ENCODE measurements around the gene COTL1. TPM values are rescaled to one million over a fixed set of nuclear protein-coding genes. Genes with fewer than 3 reads are reported as not detected.

Gene COTL1
- total RNA-seq, 2 donors from 2014 or later = 79.1 to 138 TPM

DNA sequence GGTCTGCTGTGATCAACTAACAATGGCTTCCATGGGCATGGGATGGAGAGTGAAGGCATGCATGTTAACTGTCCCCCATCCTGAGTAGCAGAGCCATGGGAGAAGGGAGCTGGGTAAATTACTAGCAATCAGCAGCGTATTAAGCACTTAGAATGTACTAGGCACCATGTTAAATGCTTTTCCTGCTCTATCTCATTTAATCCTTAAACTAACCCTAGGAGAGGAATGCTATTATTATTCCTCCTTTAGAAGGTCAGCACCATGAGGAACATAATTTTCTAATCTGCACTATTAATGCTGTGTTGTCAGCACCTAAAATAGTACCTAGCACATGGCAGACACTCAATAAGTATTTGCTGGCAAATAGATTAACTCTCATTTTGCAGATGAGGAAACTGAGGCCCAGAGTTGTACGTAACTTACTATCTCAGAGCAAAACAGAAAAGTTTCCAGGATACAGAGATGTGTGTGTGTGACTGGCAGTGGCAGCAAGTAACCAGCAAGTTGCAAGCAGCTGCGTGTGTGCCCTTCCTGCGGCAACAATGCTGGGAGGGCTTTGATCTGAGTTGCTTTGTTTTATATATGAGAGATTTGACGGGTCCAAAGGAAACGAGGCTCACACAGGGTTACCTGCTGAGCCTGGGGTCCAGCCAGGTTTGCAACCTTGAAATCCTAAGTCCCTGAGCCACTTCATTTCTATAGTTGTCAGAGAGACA is 23.9 kb upstream of the COTL1 start:
- H3K27me3 ChIP-seq = no peaks in the 10 kb centered on the region
- TF ChIP-seq, protein P1, sequence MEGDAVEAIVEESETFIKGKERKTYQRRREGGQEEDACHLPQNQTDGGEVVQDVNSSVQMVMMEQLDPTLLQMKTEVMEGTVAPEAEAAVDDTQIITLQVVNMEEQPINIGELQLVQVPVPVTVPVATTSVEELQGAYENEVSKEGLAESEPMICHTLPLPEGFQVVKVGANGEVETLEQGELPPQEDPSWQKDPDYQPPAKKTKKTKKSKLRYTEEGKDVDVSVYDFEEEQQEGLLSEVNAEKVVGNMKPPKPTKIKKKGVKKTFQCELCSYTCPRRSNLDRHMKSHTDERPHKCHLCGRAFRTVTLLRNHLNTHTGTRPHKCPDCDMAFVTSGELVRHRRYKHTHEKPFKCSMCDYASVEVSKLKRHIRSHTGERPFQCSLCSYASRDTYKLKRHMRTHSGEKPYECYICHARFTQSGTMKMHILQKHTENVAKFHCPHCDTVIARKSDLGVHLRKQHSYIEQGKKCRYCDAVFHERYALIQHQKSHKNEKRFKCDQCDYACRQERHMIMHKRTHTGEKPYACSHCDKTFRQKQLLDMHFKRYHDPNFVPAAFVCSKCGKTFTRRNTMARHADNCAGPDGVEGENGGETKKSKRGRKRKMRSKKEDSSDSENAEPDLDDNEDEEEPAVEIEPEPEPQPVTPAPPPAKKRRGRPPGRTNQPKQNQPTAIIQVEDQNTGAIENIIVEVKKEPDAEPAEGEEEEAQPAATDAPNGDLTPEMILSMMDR (IDR thresholded peaks at IDR 0.05) = no peak
- intact Hi-C loops (cut with DNase I) = no loop called here
- H3K4me3 ChIP-seq = no peak overlapping the region
- H3K36me3 ChIP-seq = no peaks in the 10 kb centered on the region
- no peak overlapping the region for H3K27ac ChIP-seq
- H3K9ac ChIP-seq (ENCODE audit: low read depth in 2 of 2, low read length in 2 of 2) = peak overlapping the region; percentile 3 to 39
- H3K9me3 ChIP-seq = no peaks in the 10 kb centered on the region
- no peak for DNase-seq
- H3K4me1 ChIP-seq = no peaks in the 10 kb centered on the region

DNA sequence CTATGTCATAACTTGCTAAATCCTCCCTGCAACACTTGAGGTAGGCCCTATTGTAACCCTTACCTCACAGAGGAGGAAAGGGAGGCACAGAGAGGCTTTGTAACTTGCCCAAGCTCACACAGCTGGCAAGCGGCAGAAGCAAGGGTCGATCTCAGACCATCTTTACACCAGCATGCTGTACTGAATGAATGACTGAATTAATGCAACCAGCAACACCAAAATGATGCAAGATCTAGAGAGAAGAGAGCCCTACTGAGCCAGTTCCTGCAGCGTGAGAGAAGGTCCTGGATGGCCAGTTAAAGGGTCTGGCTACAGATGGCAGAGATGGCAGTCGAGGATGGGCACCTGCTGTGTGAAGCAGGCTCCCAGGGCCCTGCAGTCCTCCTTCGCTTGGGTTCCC is 22.3 kb upstream of the COTL1 start:
- H3K4me1 ChIP-seq = no peaks in the 10 kb centered on the region
- no peak overlapping the region for H3K9ac ChIP-seq (ENCODE audit: low read depth in 2 of 2, low read length in 2 of 2)
- no peaks in the 10 kb centered on the region for H3K27me3 ChIP-seq
- no peak overlapping the region for H3K4me3 ChIP-seq
- no peak overlapping the region for H3K27ac ChIP-seq
- intact Hi-C loops (cut with DNase I) = no loop called here
- TF ChIP-seq, protein P1 (IDR thresholded peaks at IDR 0.05) = no peak
- no peaks in the 10 kb centered on the region for H3K9me3 ChIP-seq
- no peak for DNase-seq
- H3K36me3 ChIP-seq = no peaks in the 10 kb centered on the region

DNA sequence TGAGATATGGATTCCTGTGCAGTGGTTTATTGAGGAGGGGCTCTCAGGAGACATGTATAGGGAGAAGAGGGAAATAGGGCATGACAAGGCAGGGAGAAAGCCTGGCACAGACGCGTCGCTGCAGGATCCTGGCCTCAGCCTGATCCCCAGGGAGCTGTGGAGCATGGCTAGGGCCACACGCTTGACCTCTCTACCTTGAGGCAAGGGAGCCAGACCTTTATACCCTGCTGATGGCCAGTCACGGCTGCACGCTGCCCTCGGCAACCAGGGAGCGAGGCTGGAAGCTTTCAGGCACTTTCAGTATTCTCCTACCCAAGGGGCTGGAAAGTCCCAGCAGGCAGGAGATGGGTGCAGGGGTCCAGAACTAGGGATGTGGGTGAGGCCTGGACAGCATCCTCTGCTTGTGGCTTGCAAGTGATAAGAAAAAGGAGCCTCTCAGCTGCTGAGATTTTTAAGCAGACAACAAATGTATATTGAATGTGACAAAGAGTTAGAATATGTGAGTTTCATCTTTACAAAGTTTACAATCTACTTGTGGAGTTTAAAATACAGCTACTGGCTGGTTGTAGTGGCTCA is 20.4 kb upstream of the COTL1 start:
- TF ChIP-seq, protein P1 (IDR thresholded peaks at IDR 0.05) = no peak
- Histone ChIP-seq H3K36me3 (no peaks in the 10 kb centered on the region), H3K4me1 (no peaks in the 10 kb centered on the region), H3K9me3 (no peaks in the 10 kb centered on the region), H3K4me3 (no peak overlapping the region), H3K27me3 (no peaks in the 10 kb centered on the region), H3K27ac (no peak overlapping the region), H3K9ac (ENCODE audit: low read depth in 2 of 2, low read length in 2 of 2) (no peak overlapping the region)
- intact Hi-C loops (cut with DNase I) = no loop called here
- DNase-seq = no peak

DNA sequence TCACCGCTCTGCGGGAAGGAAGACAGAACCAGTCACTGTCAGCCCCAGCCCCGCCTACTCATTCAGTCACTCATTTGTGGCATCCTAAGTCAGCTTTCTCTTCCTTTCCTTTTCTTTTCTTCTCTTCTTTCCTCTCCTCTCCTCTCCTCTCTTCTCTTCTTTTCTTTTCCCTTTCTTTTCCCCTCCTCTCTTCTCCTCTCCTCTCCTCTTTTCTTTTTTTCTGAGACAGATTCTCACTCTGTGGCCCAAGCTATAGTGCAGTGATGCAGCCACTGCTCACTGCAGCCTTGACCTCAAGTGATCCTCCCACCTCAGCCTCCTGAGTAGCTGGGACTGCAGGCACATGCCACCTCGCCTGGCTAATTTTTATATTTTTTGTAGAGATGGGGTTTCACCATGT is 19.8 kb upstream of the COTL1 start:
- Histone ChIP-seq H3K27me3 (no peaks in the 10 kb centered on the region), H3K9me3 (no peaks in the 10 kb centered on the region), H3K27ac (no peak overlapping the region), H3K4me1 (no peaks in the 10 kb centered on the region), H3K36me3 (no peaks in the 10 kb centered on the region), H3K9ac (ENCODE audit: low read depth in 2 of 2, low read length in 2 of 2) (peak overlapping the region in 1 of 2 donors; percentile 12), H3K4me3 (no peak overlapping the region)
- no peak for DNase-seq
- intact Hi-C loops (cut with DNase I) = no loop called here
- TF ChIP-seq, protein P1 (IDR thresholded peaks at IDR 0.05) = no peak

DNA sequence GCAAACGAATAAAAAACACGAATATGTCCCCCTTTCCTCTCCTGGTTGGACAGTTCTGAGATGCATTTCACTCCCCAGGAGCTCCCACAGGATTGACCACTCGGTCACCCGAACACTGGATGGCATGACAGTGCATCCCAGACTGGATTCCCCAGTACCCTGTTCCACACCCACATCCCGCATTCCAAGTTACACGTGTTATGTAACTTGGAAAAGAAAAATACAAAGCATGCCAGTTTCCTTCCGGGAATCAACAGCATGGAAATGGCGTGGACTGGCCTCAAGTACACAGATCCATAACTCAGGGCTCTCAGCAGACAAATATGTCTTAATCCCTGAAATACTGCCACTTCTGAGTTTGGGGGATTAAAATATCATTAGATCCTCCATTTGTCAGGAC is 17.8 kb upstream of the COTL1 start:
- TF ChIP-seq, protein P1 (IDR thresholded peaks at IDR 0.05) = no peak
- Histone ChIP-seq H3K36me3 (no peaks in the 10 kb centered on the region), H3K27ac (no peak overlapping the region), H3K9ac (ENCODE audit: low read depth in 2 of 2, low read length in 2 of 2) (no peak overlapping the region), H3K9me3 (no peaks in the 10 kb centered on the region), H3K4me1 (no peaks in the 10 kb centered on the region), H3K27me3 (no peaks in the 10 kb centered on the region), H3K4me3 (no peak overlapping the region)
- DNase-seq = no peak
- intact Hi-C loops (cut with DNase I) = no loop called here
